Duodenal mucosa (tissue), 2 donors: ENCODE measurements around the gene KLHDC7A.

Experiments used
- H3K27ac ChIP-seq: one replicate; pipeline ENCODE4 v1.7.0; 2013; ENCODE audit warnings: low read depth, low read length
- H3K27me3 ChIP-seq, 2 donors: one replicate each; pipeline ENCODE4 v1.7.0; 2013; ENCODE audit warnings: low read length in 2 of 2, control low read depth in 1 of 2; ENCODE audit not compliant: insufficient read depth in 2 of 2, control insufficient read depth in 1 of 2
- H3K36me3 ChIP-seq, 2 donors: one replicate each; pipeline ENCODE4 v1.7.0; 2013; ENCODE audit warnings: low read length in 2 of 2, control low read depth in 1 of 2; ENCODE audit not compliant: insufficient read depth in 2 of 2, control insufficient read depth in 1 of 2
- H3K4me1 ChIP-seq, 2 donors: one replicate each; pipeline ENCODE4 v1.7.0; 2013; ENCODE audit warnings: low read length in 2 of 2, control low read depth in 1 of 2; ENCODE audit not compliant: insufficient read depth in 2 of 2, control insufficient read depth in 1 of 2
- H3K4me3 ChIP-seq, 2 donors: one replicate each; pipeline ENCODE4 v1.7.0; 2013; ENCODE audit warnings: low read length in 2 of 2, low read depth in 1 of 2
- H3K9ac ChIP-seq, 2 donors: one replicate each; pipeline ENCODE4 v1.7.0; 2013; ENCODE audit warnings: low read length in 2 of 2, low read depth in 1 of 2
- H3K9me3 ChIP-seq, 2 donors: one replicate each; pipeline ENCODE4 v1.7.0; 2013; ENCODE audit warnings: low read length in 2 of 2, control low read depth in 1 of 2; ENCODE audit not compliant: control insufficient read depth in 1 of 2

Gene KLHDC7A

DNA sequence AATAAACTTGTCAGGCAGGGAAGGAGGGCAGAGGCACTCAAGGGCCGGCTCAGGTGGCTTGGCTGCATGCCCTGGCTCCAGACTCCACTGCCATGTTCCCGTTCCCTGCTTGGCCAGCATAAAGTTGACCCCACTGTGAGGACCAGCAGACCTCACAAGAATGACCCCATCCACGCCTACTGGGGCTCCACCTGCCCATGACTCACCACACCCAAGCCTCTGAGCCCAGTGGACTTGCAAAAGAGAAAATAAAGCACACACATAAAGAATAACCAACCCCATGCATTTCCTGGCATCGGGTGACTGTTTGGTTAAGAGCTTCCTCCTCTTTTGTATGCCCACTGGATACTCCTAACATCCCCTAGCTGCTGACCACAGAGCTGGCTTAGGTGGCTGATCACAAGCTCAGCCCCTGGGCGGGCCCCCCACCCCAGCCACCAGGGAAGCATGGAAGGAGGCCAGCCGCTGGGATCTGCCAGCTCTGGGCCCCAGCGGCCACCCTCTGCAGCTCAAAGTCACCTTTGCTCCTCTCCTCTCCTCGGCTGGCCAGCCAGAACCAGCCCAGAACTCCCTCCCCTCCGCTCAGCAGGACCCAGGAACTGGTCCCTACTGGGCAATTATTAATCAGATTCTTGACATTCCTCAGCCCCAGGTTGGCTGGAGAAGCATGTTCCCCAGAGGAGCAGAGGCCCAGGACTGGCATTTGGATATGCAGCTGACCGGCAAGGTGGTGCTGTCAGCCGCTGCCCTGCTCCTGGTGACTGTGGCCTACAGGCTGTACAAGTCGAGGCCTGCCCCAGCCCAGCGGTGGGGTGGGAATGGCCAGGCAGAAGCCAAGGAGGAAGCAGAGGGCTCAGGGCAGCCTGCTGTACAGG, at the start of gene KLHDC7A:
Gene KLHDC7A, plus strand, starts transcription at position 616 of the 875 bp plus-strand sequence. Its CDS starts 52 bp downstream, at position 668.
- Histone ChIP-seq H3K4me1 (peaks cover 8 to 15% of the 10 kb centered on the region in 2 donors), H3K27ac (peak within 1 kb of the TSS; percentile 56), H3K36me3 (no peaks in the 10 kb centered on the region), H3K9me3 (no peaks in the 10 kb centered on the region), H3K9ac (peak within 1 kb of the TSS in 1 of 2 donors; percentile 12), H3K4me3 (peak within 1 kb of the TSS in 1 of 2 donors; percentile 16), H3K27me3 (peaks cover 0 to 4% of the 10 kb centered on the region in 2 donors)

DNA sequence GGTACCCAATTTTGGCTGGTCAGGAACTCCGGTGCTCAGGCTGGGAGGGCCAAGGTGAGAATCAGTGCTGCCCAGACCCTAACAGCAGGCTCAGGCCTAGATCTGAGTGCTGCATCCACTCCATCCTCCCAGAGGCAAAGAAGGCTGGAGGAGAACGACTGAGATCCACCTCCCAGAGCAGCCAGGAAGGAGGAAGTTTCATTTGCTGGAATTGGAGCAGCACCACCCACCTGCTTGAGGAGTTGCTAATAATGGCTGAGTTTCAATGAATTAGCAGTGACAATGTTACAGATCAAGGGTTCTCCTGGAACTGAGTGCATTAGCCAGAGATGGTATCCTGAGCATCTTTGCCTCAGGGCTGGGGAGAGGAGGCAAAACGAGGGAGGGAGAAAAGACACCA, 46.7 kb upstream of the KLHDC7A start:
- H3K4me3 ChIP-seq = no peak overlapping the region
- no peak overlapping the region for H3K27ac ChIP-seq
- H3K4me1 ChIP-seq = no peaks in the 10 kb centered on the region
- H3K27me3 ChIP-seq = no peaks in the 10 kb centered on the region
- H3K9me3 ChIP-seq = no peaks in the 10 kb centered on the region
- no peak overlapping the region for H3K9ac ChIP-seq
- H3K36me3 ChIP-seq = no peaks in the 10 kb centered on the region

DNA sequence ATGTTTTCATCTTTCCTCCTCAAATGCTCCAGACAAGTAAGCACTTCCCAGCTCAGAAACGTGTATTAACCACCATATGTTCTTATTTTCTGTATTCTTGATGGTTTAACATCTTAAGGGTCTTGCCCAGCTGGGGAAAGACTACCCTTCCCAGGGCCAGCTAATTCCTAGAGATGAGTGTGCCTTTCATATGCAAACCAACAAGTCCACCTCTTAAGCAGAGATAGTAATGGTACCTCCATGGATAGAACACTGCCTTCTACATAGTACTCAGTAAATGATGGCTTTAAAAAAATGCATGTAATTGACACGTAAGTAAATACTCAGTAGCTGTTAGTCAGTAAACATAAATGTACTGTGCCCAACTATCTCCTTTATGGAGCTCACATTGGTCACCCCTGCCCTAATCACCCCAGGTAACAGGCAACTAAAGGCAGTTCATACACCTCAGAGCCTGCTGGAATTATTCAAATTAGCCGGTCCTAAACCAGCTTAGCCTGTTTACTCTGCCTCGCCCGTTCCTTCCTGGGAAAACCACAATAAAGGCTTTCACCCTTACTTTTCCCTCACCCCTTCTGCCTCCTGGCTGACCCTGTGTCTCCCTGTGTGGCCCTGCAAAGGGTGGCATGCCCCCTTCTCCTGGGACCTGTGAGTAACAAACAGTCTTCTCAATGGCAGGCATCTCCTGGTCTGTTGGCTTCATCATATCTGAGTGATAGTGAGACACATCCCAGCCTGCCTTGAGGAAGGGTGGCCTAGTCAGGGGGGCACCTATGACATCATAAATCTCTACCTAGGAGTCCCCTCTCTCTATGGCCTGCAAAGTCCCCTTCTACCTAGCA, 40.1 kb upstream of the KLHDC7A start:
- no peaks in the 10 kb centered on the region for H3K36me3 ChIP-seq
- no peak overlapping the region for H3K27ac ChIP-seq
- peaks cover 0 to 4% of the 10 kb centered on the region in 2 donors for H3K27me3 ChIP-seq
- H3K9me3 ChIP-seq = no peaks in the 10 kb centered on the region
- H3K4me3 ChIP-seq = no peak overlapping the region
- H3K9ac ChIP-seq = no peak overlapping the region
- no peaks in the 10 kb centered on the region for H3K4me1 ChIP-seq

DNA sequence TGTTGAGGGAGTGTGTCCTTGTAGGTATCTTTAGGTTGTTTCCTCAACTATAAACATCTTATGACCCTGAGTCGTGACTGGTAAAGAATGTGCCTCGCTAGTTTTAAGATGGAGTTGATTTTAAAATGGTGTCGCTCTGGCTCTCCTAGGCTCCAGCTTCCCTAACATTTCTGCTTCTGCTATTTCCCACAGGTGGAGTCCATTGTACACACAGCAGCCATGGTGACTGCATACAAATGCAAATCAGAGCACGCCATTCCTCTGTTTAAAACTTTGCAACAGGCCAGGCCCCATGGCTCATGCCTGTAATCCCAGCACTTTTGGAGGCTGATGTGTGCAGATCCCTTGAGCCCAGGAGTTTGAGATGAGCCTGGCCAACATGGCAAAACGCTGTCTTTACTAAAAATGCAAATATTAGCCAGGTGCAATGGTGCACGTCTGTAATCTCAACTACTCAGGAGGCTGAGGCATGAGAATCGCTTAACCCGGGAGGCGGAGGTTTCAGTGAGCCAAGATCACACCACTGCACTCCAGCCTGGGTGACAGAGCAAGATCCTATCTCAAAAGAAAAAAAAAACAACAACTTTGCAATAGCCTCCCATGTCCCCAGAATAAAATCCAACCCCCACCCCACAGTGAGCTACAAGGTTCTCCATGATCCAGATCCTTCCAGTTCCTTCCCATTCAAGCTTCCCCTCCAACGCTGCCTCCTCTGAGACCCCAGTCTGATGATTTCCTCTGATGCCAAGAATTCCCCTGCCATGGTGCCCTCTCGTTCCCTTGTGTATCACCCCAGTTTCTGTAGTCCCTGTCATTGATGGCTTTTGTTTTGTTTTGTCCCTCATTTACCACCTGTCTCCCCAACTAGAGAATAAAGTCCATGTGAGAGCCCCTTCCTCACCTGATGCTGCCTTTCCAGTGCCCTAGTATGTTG, 36.9 kb upstream of the KLHDC7A start:
- H3K4me1 ChIP-seq = no peaks in the 10 kb centered on the region
- H3K4me3 ChIP-seq = no peak overlapping the region
- H3K9me3 ChIP-seq = no peaks in the 10 kb centered on the region
- no peak overlapping the region for H3K27ac ChIP-seq
- H3K9ac ChIP-seq = no peak overlapping the region
- peaks cover 0 to 4% of the 10 kb centered on the region in 2 donors for H3K27me3 ChIP-seq
- H3K36me3 ChIP-seq = no peaks in the 10 kb centered on the region

DNA sequence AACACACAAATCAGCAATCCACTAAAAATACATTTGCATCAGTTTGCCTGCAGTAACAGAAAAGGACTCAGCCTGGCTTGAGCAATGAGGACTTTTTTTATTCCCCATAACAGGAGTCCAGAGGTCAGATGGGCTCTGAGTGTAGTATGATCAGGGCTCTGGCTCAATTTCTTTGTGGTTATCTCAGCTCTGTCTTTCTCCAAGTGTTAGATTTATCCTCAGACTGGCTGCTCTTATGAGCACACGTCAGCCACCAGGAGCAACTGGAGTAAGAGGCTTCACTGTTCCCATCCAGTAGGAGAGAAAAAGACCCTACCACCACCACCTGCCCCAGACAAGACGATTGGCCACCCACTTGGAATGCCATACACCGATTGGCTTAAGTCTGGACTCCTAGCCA, 36.2 kb upstream of the KLHDC7A start:
- Histone ChIP-seq H3K9ac (no peak overlapping the region), H3K9me3 (no peaks in the 10 kb centered on the region), H3K27me3 (peaks cover 0 to 2% of the 10 kb centered on the region in 2 donors), H3K4me3 (no peak overlapping the region), H3K4me1 (no peaks in the 10 kb centered on the region), H3K36me3 (no peaks in the 10 kb centered on the region), H3K27ac (no peak overlapping the region)

DNA sequence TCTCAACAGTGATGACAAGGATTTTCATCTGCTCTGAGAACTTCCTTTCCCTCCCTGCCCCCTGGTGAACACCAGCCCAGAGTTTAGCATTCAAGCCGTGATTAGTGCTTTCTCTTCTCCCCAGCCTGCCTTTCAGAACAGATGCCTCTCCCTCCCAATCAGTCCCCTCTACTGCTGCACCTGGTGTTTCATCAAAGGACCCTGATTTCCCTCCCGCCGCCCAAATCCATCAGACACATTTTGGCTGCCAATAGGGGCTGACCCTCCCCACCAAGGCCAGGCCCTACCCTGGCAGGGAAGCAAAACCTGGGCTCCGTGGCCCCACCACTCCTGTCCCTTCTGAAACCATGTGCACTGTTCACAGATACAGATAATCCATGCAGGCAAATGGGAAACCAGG, 34.0 kb upstream of the KLHDC7A start:
- no peaks in the 10 kb centered on the region for H3K27me3 ChIP-seq
- no peak overlapping the region for H3K27ac ChIP-seq
- no peak overlapping the region for H3K4me3 ChIP-seq
- H3K9ac ChIP-seq = no peak overlapping the region
- no peaks in the 10 kb centered on the region for H3K4me1 ChIP-seq
- no peaks in the 10 kb centered on the region for H3K36me3 ChIP-seq
- no peaks in the 10 kb centered on the region for H3K9me3 ChIP-seq

DNA sequence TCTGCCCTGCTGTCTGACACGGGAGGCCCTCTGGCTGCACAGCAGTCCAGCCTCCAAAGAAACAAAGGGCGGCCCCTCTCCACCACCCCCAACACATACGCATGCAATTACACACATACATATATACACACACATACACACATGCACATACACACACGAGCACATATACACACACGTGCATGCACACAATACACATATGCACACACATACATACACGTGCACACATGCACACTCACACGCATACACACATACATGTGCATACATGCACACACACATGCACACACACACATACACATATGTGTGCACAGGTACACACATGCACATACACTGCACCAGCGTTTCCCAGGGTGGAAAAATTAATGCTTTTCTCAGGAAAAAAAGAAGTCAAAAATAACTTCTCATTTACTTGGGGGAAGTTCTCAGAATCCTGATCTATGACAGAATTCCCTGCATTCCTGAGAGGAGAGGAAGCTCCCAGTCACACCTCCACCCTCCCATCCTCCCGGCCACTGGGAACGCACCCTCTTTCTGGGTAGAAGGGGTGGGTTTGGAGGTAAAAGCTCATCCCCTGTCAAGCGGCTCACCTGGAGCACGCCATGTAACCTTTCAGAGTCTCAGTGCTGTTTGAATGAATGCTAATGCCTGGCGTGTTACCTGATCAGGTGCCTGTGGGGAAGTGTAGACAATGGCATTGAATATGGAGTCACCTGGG, 33.1 kb upstream of the KLHDC7A start:
- Histone ChIP-seq H3K9me3 (no peaks in the 10 kb centered on the region), H3K4me1 (no peaks in the 10 kb centered on the region), H3K4me3 (no peak overlapping the region), H3K27ac (no peak overlapping the region), H3K36me3 (no peaks in the 10 kb centered on the region), H3K9ac (no peak overlapping the region), H3K27me3 (no peaks in the 10 kb centered on the region)

DNA sequence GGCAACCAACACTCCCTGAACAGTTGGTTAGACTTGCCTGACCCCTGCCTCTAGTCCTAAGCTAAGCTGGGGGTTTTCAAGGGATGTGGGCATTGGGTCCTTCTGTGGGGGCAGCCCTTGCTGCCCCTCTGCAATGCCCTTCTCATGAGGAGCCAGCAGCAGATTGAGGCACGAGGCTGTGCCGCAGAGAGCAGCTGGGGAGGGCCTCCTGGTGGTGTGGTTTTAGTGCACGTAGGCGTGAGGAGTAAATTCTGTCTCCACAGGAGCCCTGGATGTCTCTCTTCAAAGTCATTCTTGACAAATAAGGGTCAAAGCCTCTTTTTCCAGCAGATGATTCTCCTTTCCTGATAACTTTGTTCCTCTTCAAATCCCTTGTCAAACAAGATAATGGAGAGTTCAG, 31.8 kb upstream of the KLHDC7A start:
- Histone ChIP-seq H3K27me3 (no peaks in the 10 kb centered on the region), H3K27ac (no peak overlapping the region), H3K9me3 (no peaks in the 10 kb centered on the region), H3K9ac (no peak overlapping the region), H3K4me1 (no peaks in the 10 kb centered on the region), H3K36me3 (no peaks in the 10 kb centered on the region), H3K4me3 (no peak overlapping the region)

DNA sequence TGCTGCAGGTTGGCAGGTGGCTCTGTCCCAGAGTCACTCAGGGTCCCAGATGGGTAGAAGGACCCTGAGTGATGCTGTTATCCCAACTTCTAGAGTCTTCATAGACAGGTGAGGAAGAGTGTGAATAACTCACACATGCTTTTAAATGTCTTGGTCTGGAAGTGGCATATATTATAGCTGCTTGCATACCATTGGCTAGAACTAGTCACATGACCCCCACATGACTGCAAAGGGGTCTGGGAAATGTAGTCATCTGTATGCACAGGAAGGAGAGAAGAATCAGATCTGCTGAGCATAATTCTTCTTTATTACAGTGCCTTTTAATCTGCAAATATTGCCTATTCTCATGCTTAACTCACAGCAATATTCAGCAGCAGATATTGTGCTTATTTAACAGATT, 28.2 kb upstream of the KLHDC7A start:
- no peaks in the 10 kb centered on the region for H3K27me3 ChIP-seq
- H3K36me3 ChIP-seq = no peaks in the 10 kb centered on the region
- no peak overlapping the region for H3K27ac ChIP-seq
- no peak overlapping the region for H3K9ac ChIP-seq
- H3K4me1 ChIP-seq = no peaks in the 10 kb centered on the region
- no peaks in the 10 kb centered on the region for H3K9me3 ChIP-seq
- H3K4me3 ChIP-seq = no peak overlapping the region
